GM18867 (cell line): ENCODE data around the gene VSX1.

Source experiments
- ATAC-seq: cut with Tn5 transposase; IDR thresholded peaks from one replicate; pipeline ENCODE4 v1.9.1; 2021; ENCODE audit warnings: mild to moderate bottlenecking, moderate library complexity; ENCODE audit not compliant: unreplicated experiment

The VSX1 gene

GRCh38 chr20:25067102-25067987 is 14.6 kb downstream of the VSX1 start:
- ATAC-seq: no peak

- ATAC-seq: no peak
These were observed 15.6 kb downstream of the VSX1 start for GRCh38 chr20:25066386-25066785.

GRCh38 chr20:25065625-25066338 is 16.2 kb downstream of the VSX1 start:
- ATAC-seq: peak; percentile 67

GRCh38 chr20:25065072-25065624 is 16.8 kb downstream of the VSX1 start:
- no peak for ATAC-seq

- no peak for ATAC-seq
These were observed 17.3 kb downstream of the VSX1 start for GRCh38 chr20:25064561-25065071.

- no peak for ATAC-seq
These were observed 18.0 kb downstream of the VSX1 start for GRCh38 chr20:25063981-25064380.

- ATAC-seq: no peak
These were observed 18.4 kb downstream of the VSX1 start for GRCh38 chr20:25063546-25063945.

GRCh38 chr20:25062841-25063240 is 19.1 kb downstream of the VSX1 start:
- no peak for ATAC-seq

- no peak for ATAC-seq
These were observed 20.0 kb downstream of the VSX1 start for GRCh38 chr20:25061821-25062530.

GRCh38 chr20:25061103-25061799 is 20.7 kb downstream of the VSX1 start:
- ATAC-seq: no peak

- no peak for ATAC-seq
These were observed 22.0 kb downstream of the VSX1 start for GRCh38 chr20:25059866-25060465.

GRCh38 chr20:25058847-25059810 is 22.8 kb downstream of the VSX1 start:
- ATAC-seq: no peak

- peak; percentile 65 for ATAC-seq
These were observed 23.7 kb downstream of the VSX1 start, which contains the start of gene ACSS1 for GRCh38 chr20:25058051-25058846. ACSS1 (minus strand) TSS chr20:25058139; CDS start chr20:25058102, 37 bp downstream.

GRCh38 chr20:25057234-25058050 is 24.5 kb downstream of the VSX1 start:
- peak; percentile 34 for ATAC-seq

- no peak for ATAC-seq
These were observed 25.2 kb downstream of the VSX1 start for GRCh38 chr20:25056690-25057233.

- ATAC-seq: no peak
These were observed 26.0 kb downstream of the VSX1 start for GRCh38 chr20:25055711-25056495.
